HG03457 (cell line): ENCODE data around the gene DNM3.

ENCODE experiments used
- ATAC-seq: cut with Tn5 transposase; IDR thresholded peaks from one replicate; pipeline ENCODE4 v1.9.1; 2021; ENCODE audit warnings: moderate number of reproducible peaks; ENCODE audit not compliant: unreplicated experiment

DNM3 gene

DNA sequence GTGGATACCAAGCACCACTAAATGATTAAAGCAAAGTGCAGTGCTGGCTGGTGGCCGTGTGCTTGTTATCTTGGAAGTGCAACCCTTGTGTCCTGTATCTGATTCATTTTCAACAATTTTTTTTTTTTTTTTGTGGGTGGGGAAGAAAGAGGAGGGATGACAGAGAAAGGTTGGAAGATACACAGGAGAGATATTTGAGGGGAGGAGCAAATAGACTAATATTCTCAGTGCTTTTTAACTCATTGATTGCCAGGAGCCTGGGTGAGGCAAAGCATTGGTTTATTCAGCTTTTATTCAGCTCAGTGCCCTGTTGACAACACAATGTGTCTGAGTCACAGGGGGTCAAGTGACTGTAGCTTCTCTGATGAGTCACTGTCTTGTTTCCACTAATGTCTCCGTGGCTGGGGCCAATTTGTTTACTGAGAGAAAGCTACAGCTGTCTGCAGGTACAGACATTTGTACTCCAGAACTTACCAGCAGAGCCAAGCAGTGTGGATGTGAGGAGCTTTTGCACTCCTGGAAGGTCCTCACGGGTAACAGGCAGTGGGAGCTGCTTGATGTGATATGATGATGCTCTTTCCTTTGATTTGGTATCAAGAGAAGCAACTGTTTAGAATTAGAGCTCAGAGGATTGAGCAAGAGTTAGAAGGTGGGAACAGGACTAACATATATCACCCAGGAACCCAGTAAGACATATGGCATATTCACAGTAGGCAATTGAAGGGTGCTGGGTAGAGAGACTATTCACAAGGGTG, 23.6 kb upstream of the DNM3 start:
- no peak for ATAC-seq

DNA sequence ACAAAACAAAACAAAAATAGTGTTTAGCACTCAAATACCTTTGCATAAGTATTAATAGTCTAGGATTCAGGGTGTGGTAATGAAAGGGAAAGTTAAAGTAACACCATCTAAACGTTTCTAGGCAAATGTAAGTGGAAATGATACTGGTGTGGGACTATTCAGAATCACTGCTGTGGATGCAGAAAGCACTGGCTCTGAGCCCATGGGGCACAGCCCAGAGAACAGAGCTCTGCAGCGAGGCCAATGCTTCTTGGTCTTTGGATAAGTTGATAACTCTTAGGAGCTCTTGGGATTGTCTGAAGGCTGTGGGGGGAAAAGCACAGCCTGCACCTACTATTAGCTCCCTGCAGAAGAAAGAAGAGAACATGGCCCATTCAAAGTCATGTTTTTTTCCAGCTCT, 21.4 kb upstream of the DNM3 start:
- ATAC-seq: no peak

GRCh38 chr1:171826973-171827372, 14.3 kb upstream of the DNM3 start:
- ATAC-seq: no peak

DNA sequence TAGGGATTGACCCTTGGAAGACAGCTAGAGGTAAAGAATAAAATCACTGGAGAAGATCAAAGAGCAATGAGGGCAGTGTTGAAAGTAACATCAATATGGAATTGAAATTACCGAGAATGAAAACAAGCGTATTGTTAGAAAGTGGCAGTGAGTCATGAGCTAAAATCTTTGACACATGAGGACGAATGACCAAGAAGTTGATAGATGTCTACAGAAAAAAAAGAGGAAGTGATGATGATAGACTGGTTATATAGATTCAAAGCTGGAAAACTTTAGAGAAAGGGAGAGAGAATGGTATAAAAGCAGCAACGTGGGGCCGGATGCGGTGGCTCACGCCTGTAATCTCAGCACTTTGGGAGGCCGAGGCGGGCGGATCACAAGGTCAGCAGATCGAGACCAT, 12.5 kb upstream of the DNM3 start:
- no peak for ATAC-seq

GRCh38 chr1:171833091-171833825, 8.0 kb upstream of the DNM3 start:
- ATAC-seq: no peak

GRCh38 chr1:171834821-171835220, 6.5 kb upstream of the DNM3 start:
- no peak for ATAC-seq

DNA sequence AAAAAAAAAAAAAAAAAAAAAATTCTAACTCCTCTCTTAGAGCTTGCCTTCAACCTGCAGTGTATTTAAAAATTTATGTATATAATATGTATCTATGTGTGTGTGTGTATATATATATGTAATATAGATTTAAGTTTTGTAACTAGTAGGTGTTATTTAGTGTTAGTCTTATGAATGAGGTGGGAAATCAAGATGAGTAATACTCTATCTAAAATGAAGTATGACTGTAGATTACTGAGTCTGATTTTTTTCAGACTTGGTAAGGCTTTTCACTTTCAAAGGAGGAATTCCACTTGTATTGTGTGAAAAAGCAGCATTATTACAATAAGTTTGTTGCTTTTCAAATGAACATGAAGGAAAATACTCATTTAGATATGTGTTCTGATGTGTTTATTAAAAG, 5.4 kb upstream of the DNM3 start:
- ATAC-seq: no peak

- ATAC-seq: no peak
These were observed 848 bp downstream of the DNM3 start for GRCh38 chr1:171841931-171842761.

- ATAC-seq: no peak
These were observed 3.1 kb downstream of the DNM3 start for GRCh38 chr1:171844381-171844780.

DNA sequence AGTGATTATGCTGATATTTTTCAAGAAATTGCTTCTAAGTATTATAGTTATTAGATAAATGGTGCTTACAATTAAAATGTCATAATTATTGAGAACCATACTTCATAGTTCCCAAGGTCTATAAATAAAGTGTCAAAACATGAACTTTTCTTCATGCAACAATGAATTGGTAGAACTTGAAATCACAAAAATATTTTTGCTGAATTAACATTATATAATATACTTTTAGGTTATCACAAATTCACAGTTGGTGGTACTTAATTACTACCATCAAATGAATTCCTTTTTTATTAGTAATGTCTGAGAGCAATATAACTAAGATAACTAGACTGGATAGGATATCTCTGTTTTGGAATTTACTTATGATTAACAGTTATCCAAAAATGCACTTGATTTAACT, 4.7 kb downstream of the DNM3 start:
- ATAC-seq: no peak

- ATAC-seq: no peak
These were observed 8.1 kb downstream of the DNM3 start for GRCh38 chr1:171849245-171849898.

GRCh38 chr1:171850651-171851350, 9.5 kb downstream of the DNM3 start:
- no peak for ATAC-seq

GRCh38 chr1:171852272-171852671, 11.0 kb downstream of the DNM3 start:
- no peak for ATAC-seq

DNA sequence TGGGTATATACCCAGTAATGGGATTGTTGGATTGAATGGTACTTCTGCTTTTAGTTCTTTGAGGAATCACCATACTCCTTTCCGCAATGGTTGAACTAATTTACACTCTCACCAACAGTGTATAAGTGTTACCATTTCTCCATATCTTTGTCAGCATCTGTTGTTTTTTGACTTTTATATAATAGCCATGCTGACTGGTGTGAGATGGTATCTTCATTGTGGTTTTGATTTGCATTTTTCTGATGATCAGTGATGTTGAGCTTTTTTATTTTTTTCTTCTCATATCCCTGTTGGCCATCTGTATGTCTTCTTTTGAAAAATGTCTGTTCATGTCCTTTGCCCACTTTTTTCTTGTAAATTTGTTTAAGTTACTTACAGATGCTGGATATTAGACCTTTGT, 14.1 kb downstream of the DNM3 start:
- ATAC-seq: no peak

- no peak for ATAC-seq
These were observed 17.4 kb downstream of the DNM3 start for GRCh38 chr1:171858696-171859095.

DNA sequence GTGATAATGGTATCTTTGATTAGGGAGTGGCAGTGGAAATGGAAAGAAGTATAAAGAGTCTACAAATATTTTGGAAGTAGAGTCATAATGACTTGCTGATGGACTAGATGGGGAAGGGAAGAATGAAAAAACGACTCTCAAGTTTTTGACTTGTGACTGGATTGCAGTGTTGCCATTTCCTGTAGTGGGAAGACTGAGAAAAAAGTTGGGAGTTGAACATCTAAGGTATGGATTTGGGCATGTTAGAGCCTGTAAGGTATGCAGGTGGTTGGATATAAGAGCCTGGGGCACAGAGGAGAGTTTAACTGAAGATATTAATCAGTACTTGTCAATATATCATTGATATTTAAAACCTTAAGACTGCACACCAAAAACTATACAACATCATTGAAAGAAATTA, 19.4 kb downstream of the DNM3 start:
- no peak for ATAC-seq

- ATAC-seq: no peak
These were observed 22.2 kb downstream of the DNM3 start for GRCh38 chr1:171863531-171863930.

- no peak for ATAC-seq
These were observed 23.0 kb downstream of the DNM3 start for GRCh38 chr1:171864308-171864707.

- ATAC-seq: no peak
These were observed 23.8 kb downstream of the DNM3 start for GRCh38 chr1:171865106-171865505.

- ATAC-seq: no peak
These were observed 25.9 kb downstream of the DNM3 start for GRCh38 chr1:171867236-171867635.
